HuH-7 (cell line): ENCODE measurements around the gene ANGPTL7.

Experiments used
- DNase-seq: peaks from one replicate; pipeline ENCODE4 v3.0.0; 2011; ENCODE audit warnings: low spot score

ANGPTL7 gene

GRCh38 chr1:11207898-11208611 is 18.9 kb downstream of the ANGPTL7 start:
- DNase-seq = no peak

GRCh38 chr1:11211461-11211860 is 22.3 kb downstream of the ANGPTL7 start:
- no peak for DNase-seq

GRCh38 chr1:11211925-11212587 is 22.9 kb downstream of the ANGPTL7 start:
- no peak for DNase-seq

- DNase-seq = no peak
Measured at GRCh38 chr1:11214698-11215380, 25.7 kb downstream of the ANGPTL7 start.

GRCh38 chr1:11215381-11216005 is 26.3 kb downstream of the ANGPTL7 start:
- no peak for DNase-seq

- no peak for DNase-seq
Measured at GRCh38 chr1:11216074-11216473, 26.9 kb downstream of the ANGPTL7 start.

- DNase-seq = no peak
Measured at GRCh38 chr1:11227106-11228077, 38.2 kb downstream of the ANGPTL7 start.

GRCh38 chr1:11229203-11229602 is 40.0 kb downstream of the ANGPTL7 start:
- DNase-seq = no peak

- no peak for DNase-seq
Measured at GRCh38 chr1:11233208-11233607, 44.1 kb downstream of the ANGPTL7 start.

GRCh38 chr1:11237356-11237755 is 48.2 kb downstream of the ANGPTL7 start:
- no peak for DNase-seq

GRCh38 chr1:11238311-11238710 is 49.2 kb downstream of the ANGPTL7 start:
- DNase-seq = no peak

GRCh38 chr1:11245248-11245647 is 56.1 kb downstream of the ANGPTL7 start:
- DNase-seq = no peak
